Measurements from ENCODE around the gene DCTN5. TPM values are rescaled to one million over a fixed set of nuclear protein-coding genes. Genes with fewer than 3 reads are reported as not detected.

Gene DCTN5
- total and polyA plus RNA-seq, 2 of the 13 experiments (the other 11 are each of a cell fraction or from before 2014, with no cell fraction given), result 105 to 207 TPM

DNA sequence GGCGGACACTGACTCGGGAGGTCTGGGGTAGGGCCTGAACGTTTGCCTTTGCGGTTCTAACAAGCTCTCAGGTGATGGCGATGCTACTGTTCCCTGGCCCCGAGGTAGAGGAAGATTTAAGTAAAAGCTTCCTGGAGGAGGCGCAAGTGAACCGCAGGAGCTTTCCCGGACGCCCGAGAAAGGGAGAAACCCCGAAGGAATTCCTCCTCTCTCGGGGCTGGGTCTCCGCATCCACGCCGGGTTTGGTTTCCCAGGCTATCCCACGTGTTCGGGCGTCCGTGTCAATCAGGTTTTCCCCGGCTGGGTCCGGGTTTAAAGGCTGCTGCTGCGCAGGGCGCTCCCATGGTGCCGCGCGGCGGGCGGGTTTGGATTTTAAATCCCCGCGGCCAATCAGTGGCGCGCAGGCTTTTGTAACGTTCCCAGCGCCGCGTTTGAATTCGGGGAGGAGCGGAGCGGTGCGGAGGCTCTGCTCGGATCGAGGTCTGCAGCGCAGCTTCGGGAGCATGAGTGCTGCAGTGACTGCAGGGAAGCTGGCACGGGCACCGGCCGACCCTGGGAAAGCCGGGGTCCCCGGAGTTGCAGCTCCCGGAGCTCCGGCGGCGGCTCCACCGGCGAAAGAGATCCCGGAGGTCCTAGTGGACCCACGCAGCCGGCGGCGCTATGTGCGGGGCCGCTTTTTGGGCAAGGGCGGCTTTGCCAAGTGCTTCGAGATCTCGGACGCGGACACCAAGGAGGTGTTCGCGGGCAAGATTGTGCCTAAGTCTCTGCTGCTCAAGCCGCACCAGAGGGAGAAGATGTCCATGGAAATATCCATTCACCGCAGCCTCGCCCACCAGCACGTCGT lies 37.4 kb downstream of the DCTN5 start, which contains the start of gene PLK1 (continued):
- TF ChIP-seq, protein P1, sequence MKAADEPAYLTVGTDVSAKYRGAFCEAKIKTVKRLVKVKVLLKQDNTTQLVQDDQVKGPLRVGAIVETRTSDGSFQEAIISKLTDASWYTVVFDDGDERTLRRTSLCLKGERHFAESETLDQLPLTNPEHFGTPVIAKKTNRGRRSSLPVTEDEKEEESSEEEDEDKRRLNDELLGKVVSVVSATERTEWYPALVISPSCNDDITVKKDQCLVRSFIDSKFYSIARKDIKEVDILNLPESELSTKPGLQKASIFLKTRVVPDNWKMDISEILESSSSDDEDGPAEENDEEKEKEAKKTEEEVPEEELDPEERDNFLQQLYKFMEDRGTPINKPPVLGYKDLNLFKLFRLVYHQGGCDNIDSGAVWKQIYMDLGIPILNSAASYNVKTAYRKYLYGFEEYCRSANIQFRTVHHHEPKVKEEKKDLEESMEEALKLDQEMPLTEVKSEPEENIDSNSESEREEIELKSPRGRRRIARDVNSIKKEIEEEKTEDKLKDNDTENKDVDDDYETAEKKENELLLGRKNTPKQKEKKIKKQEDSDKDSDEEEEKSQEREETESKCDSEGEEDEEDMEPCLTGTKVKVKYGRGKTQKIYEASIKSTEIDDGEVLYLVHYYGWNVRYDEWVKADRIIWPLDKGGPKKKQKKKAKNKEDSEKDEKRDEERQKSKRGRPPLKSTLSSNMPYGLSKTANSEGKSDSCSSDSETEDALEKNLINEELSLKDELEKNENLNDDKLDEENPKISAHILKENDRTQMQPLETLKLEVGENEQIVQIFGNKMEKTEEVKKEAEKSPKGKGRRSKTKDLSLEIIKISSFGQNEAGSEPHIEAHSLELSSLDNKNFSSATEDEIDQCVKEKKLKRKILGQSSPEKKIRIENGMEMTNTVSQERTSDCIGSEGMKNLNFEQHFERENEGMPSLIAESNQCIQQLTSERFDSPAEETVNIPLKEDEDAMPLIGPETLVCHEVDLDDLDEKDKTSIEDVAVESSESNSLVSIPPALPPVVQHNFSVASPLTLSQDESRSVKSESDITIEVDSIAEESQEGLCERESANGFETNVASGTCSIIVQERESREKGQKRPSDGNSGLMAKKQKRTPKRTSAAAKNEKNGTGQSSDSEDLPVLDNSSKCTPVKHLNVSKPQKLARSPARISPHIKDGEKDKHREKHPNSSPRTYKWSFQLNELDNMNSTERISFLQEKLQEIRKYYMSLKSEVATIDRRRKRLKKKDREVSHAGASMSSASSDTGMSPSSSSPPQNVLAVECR (CRISPR knock-in tag; IDR thresholded peaks at IDR 0.05; ENCODE audit: borderline replicate concordance), result peak; percentile 100
- TF ChIP-seq MED8 (CRISPR knock-in tag; IDR thresholded peaks at IDR 0.05; ENCODE audit: insufficient replicate concordance), result peak; percentile 42
- peak; percentile 71 for TF ChIP-seq PAX8 (CRISPR knock-in tag; IDR thresholded peaks at IDR 0.05; ENCODE audit: borderline replicate concordance)
- 0 out of 2 replicates have a peak, but pooled peaks have one; percentile 39 for TF ChIP-seq ZNF20 (CRISPR knock-in tag; IDR thresholded peaks at IDR 0.05)
- peak; percentile 37; the same call in 1 of the 2 replicates for TF ChIP-seq HCFC1 (IDR thresholded peaks at IDR 0.05; ENCODE audit: low read depth, low read length)
- TF ChIP-seq, protein P2, sequence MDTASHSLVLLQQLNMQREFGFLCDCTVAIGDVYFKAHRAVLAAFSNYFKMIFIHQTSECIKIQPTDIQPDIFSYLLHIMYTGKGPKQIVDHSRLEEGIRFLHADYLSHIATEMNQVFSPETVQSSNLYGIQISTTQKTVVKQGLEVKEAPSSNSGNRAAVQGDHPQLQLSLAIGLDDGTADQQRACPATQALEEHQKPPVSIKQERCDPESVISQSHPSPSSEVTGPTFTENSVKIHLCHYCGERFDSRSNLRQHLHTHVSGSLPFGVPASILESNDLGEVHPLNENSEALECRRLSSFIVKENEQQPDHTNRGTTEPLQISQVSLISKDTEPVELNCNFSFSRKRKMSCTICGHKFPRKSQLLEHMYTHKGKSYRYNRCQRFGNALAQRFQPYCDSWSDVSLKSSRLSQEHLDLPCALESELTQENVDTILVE (CRISPR knock-in tag; IDR thresholded peaks at IDR 0.05), result peak; percentile 78
- TF ChIP-seq ZNF30 (CRISPR knock-in tag; IDR thresholded peaks at IDR 0.05), result no peak
- no peak for TF ChIP-seq MLLT10 (CRISPR knock-in tag; IDR thresholded peaks at IDR 0.05)
- peak; percentile 97 for TF ChIP-seq HDAC2 (CRISPR knock-in tag; IDR thresholded peaks at IDR 0.05)
- TF ChIP-seq RBFOX2 (IDR thresholded peaks at IDR 0.05; ENCODE audit: low read depth, low read length), result peak; percentile 94
- TF ChIP-seq, protein P3, sequence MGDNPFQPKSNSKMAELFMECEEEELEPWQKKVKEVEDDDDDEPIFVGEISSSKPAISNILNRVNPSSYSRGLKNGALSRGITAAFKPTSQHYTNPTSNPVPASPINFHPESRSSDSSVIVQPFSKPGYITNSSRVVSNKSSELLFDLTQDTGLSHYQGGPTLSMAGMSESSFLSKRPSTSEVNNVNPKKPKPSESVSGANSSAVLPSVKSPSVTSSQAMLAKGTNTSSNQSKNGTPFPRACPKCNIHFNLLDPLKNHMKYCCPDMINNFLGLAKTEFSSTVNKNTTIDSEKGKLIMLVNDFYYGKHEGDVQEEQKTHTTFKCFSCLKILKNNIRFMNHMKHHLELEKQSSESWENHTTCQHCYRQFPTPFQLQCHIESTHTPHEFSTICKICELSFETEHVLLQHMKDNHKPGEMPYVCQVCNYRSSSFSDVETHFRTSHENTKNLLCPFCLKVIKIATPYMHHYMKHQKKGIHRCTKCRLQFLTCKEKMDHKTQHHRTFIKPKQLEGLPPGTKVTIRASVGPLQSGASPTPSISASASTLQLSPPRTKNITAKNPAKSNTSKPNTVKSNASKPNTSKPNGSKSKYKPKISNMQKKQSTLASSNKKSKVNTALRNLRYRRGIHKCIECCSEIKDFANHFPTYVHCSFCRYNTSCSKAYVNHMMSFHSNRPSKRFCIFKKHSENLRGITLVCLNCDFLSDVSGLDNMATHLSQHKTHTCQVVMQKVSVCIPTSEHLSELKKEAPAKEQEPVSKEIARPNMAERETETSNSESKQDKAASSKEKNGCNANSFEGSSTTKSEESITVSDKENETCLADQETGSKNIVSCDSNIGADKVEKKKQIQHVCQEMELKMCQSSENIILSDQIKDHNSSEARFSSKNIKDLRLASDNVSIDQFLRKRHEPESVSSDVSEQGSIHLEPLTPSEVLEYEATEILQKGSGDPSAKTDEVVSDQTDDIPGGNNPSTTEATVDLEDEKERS (CRISPR knock-in tag; IDR thresholded peaks at IDR 0.05), result peak; percentile 17; the same call in 1 of the 2 replicates
- TF ChIP-seq ZSCAN21 (CRISPR knock-in tag; IDR thresholded peaks at IDR 0.05; ENCODE audit: borderline replicate concordance), result peak; percentile 100
- TF ChIP-seq, protein P4, sequence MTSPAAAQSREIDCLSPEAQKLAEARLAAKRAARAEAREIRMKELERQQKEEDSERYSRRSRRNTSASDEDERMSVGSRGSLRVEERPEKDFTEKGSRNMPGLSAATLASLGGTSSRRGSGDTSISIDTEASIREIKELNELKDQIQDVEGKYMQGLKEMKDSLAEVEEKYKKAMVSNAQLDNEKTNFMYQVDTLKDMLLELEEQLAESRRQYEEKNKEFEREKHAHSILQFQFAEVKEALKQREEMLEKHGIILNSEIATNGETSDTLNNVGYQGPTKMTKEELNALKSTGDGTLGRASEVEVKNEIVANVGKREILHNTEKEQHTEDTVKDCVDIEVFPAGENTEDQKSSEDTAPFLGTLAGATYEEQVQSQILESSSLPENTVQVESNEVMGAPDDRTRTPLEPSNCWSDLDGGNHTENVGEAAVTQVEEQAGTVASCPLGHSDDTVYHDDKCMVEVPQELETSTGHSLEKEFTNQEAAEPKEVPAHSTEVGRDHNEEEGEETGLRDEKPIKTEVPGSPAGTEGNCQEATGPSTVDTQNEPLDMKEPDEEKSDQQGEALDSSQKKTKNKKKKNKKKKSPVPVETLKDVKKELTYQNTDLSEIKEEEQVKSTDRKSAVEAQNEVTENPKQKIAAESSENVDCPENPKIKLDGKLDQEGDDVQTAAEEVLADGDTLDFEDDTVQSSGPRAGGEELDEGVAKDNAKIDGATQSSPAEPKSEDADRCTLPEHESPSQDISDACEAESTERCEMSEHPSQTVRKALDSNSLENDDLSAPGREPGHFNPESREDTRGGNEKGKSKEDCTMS (CRISPR knock-in tag; conservative IDR thresholded peaks at IDR 0.05), result no peak
- peak; percentile 40; the same call in 1 of the 2 replicates for TF ChIP-seq FOXC1 (CRISPR knock-in tag; IDR thresholded peaks at IDR 0.05; ENCODE audit: borderline replicate concordance)
- peak; percentile 99 for TF ChIP-seq KMT2A (CRISPR knock-in tag; IDR thresholded peaks at IDR 0.05)
- TF ChIP-seq YEATS4 (CRISPR knock-in tag; IDR thresholded peaks at IDR 0.05; ENCODE audit: borderline replicate concordance), result peak; percentile 99
- TF ChIP-seq RAD51 (IDR thresholded peaks at IDR 0.05; ENCODE audit: borderline replicate concordance), result no peak
- peak; percentile 77 for TF ChIP-seq SALL1 (CRISPR knock-in tag; IDR thresholded peaks at IDR 0.05)
